Central memory CD8-positive, alpha-beta T cell (primary cell): ENCODE data around the gene EXOSC10.
A peak's percentile ranks its signal among the peaks of the same experiment; 100 is the strongest.
"Not testable (repeated sequence)": the region's sequence is repeated elsewhere in the genome, so short reads cannot be mapped to it uniquely, and the experiment has no call there.

Source experiments
- ATAC-seq: fragments of 150-1000 bp; cut with Tn5 transposase; replicated peaks from 2 replicates; pipeline ENCODE4 v1.10.0; 2022; ENCODE audit warnings: mild to moderate bottlenecking, moderate FRiP score, moderate number of reproducible peaks; ENCODE audit not compliant: poor library complexity, severe bottlenecking; ENCODE audit errors: extremely low read depth
- DNase-seq, 2 donors: peaks; one replicate each; pipeline ENCODE4 v3.0.0; 2021; ENCODE audit warnings: low spot score in 2 of 2
- H3K27ac Mint-ChIP-seq: one replicate; pipeline ENCODE4 v1.8.0; 2022; ENCODE audit warnings: low read depth, mild to moderate bottlenecking, moderate library complexity, mixed read lengths
- H3K27me3 Mint-ChIP-seq: one replicate; pipeline ENCODE4 v1.8.0; 2022; ENCODE audit warnings: mixed read lengths
- H3K36me3 Mint-ChIP-seq: one replicate; pipeline ENCODE4 v1.8.0; 2022; ENCODE audit warnings: mild to moderate bottlenecking, moderate library complexity, mixed read lengths; ENCODE audit not compliant: insufficient read depth
- H3K4me1 Mint-ChIP-seq: one replicate; pipeline ENCODE4 v1.8.0; 2022; ENCODE audit warnings: mixed read lengths
- H3K4me3 Mint-ChIP-seq: one replicate; pipeline ENCODE4 v1.8.0; 2022; ENCODE audit warnings: mild to moderate bottlenecking, moderate library complexity, mixed read lengths
- H3K9me3 Mint-ChIP-seq: one replicate; pipeline ENCODE4 v1.8.0; 2022; ENCODE audit warnings: mixed read lengths

EXOSC10 gene

GRCh38 chr1:11044086-11044848 is 55.4 kb downstream of the EXOSC10 start:
- Mint-ChIP-seq H3K4me1 (no peaks in the 10 kb centered on the region), H3K9me3 (no peaks in the 10 kb centered on the region), H3K27ac (no peak overlapping the region), H3K27me3 (no peaks in the 10 kb centered on the region), H3K4me3 (no peak overlapping the region), H3K36me3 (no peaks in the 10 kb centered on the region)
- DNase-seq: no peak
- ATAC-seq: no peak

- no peaks in the 10 kb centered on the region for H3K9me3 Mint-ChIP-seq
- no peak for DNase-seq
- no peaks in the 10 kb centered on the region for H3K4me1 Mint-ChIP-seq
- ATAC-seq: no peak
- H3K36me3 Mint-ChIP-seq: no peaks in the 10 kb centered on the region
- H3K4me3 Mint-ChIP-seq: no peak overlapping the region
- H3K27ac Mint-ChIP-seq: no peak overlapping the region
- no peaks in the 10 kb centered on the region for H3K27me3 Mint-ChIP-seq
Observed at GRCh38 chr1:11042995-11043874, 56.4 kb downstream of the EXOSC10 start.

GRCh38 chr1:11042065-11042464 is 57.6 kb downstream of the EXOSC10 start:
- H3K9me3 Mint-ChIP-seq: no peaks in the 10 kb centered on the region
- no peak for DNase-seq
- H3K27me3 Mint-ChIP-seq: no peaks in the 10 kb centered on the region
- H3K27ac Mint-ChIP-seq: no peak overlapping the region
- no peak for ATAC-seq
- no peaks in the 10 kb centered on the region for H3K36me3 Mint-ChIP-seq
- no peaks in the 10 kb centered on the region for H3K4me1 Mint-ChIP-seq
- H3K4me3 Mint-ChIP-seq: no peak overlapping the region

- Mint-ChIP-seq H3K27ac (no peak overlapping the region), H3K36me3 (no peaks in the 10 kb centered on the region)
Observed at GRCh38 chr1:11041048-11041447, 58.6 kb downstream of the EXOSC10 start.

GRCh38 chr1:11040105-11040429 is 59.6 kb downstream of the EXOSC10 start:
- not testable (repeated sequence) for H3K27me3 Mint-ChIP-seq, DNase-seq, H3K4me1 Mint-ChIP-seq, H3K9me3 Mint-ChIP-seq, ATAC-seq, H3K4me3 Mint-ChIP-seq, H3K36me3 Mint-ChIP-seq, H3K27ac Mint-ChIP-seq

More at GRCh38 chr1:11041048-11041447, 58.6 kb downstream of the EXOSC10 start:
- Mint-ChIP-seq H3K27me3 (no peaks in the 10 kb centered on the region), H3K9me3 (no peaks in the 10 kb centered on the region), H3K4me1 (no peaks in the 10 kb centered on the region), H3K4me3 (no peak overlapping the region)
- ATAC-seq (no peak), DNase-seq (no peak)

- Mint-ChIP-seq H3K27ac (no peak overlapping the region), H3K27me3 (no peaks in the 10 kb centered on the region), H3K4me3 (no peak overlapping the region), H3K4me1 (no peaks in the 10 kb centered on the region), H3K9me3 (no peaks in the 10 kb centered on the region), H3K36me3 (no peaks in the 10 kb centered on the region)
- DNase-seq (no peak), ATAC-seq (no peak)
Observed at GRCh38 chr1:11039351-11040104, 60.1 kb downstream of the EXOSC10 start.

- H3K4me3 Mint-ChIP-seq: no peak overlapping the region
- no peak overlapping the region for H3K27ac Mint-ChIP-seq
- H3K9me3 Mint-ChIP-seq: no peaks in the 10 kb centered on the region
- DNase-seq (peak; percentile 84 to 87), ATAC-seq (peak; percentile 91)
- H3K36me3 Mint-ChIP-seq: no peaks in the 10 kb centered on the region
- no peaks in the 10 kb centered on the region for H3K27me3 Mint-ChIP-seq
- H3K4me1 Mint-ChIP-seq: no peaks in the 10 kb centered on the region
Observed at GRCh38 chr1:11037740-11038182, 61.9 kb downstream of the EXOSC10 start.

- not testable (repeated sequence) for H3K27ac Mint-ChIP-seq, ATAC-seq, H3K4me3 Mint-ChIP-seq, H3K9me3 Mint-ChIP-seq, H3K36me3 Mint-ChIP-seq, H3K27me3 Mint-ChIP-seq, DNase-seq, H3K4me1 Mint-ChIP-seq
Observed at GRCh38 chr1:11037019-11037739, 62.5 kb downstream of the EXOSC10 start.

- H3K4me1 Mint-ChIP-seq: peaks cover 5% of the 10 kb centered on the region
- H3K27me3 Mint-ChIP-seq: no peaks in the 10 kb centered on the region
- no peak overlapping the region for H3K27ac Mint-ChIP-seq
- H3K4me3 Mint-ChIP-seq: no peak overlapping the region
- peaks cover 23% of the 10 kb centered on the region for H3K36me3 Mint-ChIP-seq
- H3K9me3 Mint-ChIP-seq: no peaks in the 10 kb centered on the region
- DNase-seq (no peak), ATAC-seq (no peak)
Observed at GRCh38 chr1:11031624-11032262, 67.9 kb downstream of the EXOSC10 start.

GRCh38 chr1:11030865-11031264 is 68.8 kb downstream of the EXOSC10 start:
- no peak overlapping the region for H3K4me3 Mint-ChIP-seq
- DNase-seq: no peak
- ATAC-seq: no peak
- H3K36me3 Mint-ChIP-seq: peaks cover 30% of the 10 kb centered on the region
- no peaks in the 10 kb centered on the region for H3K27me3 Mint-ChIP-seq
- H3K9me3 Mint-ChIP-seq: no peaks in the 10 kb centered on the region
- H3K4me1 Mint-ChIP-seq: peaks cover 6% of the 10 kb centered on the region
- H3K27ac Mint-ChIP-seq: no peak overlapping the region

GRCh38 chr1:11028018-11028417 is 71.7 kb downstream of the EXOSC10 start:
- Mint-ChIP-seq H3K9me3 (no peaks in the 10 kb centered on the region), H3K27me3 (no peaks in the 10 kb centered on the region), H3K4me1 (peaks cover 20% of the 10 kb centered on the region), H3K27ac (no peak overlapping the region), H3K36me3 (peaks cover 54% of the 10 kb centered on the region), H3K4me3 (no peak overlapping the region)
- ATAC-seq (no peak), DNase-seq (no peak)

- peaks cover 61% of the 10 kb centered on the region for H3K36me3 Mint-ChIP-seq
- no peak overlapping the region for H3K27ac Mint-ChIP-seq
- no peak overlapping the region for H3K4me3 Mint-ChIP-seq
- ATAC-seq (no peak), DNase-seq (no peak)
- H3K27me3 Mint-ChIP-seq: no peaks in the 10 kb centered on the region
- no peaks in the 10 kb centered on the region for H3K9me3 Mint-ChIP-seq
- H3K4me1 Mint-ChIP-seq: peaks cover 23% of the 10 kb centered on the region
Observed at GRCh38 chr1:11027316-11027715, 72.4 kb downstream of the EXOSC10 start.
